Measurements from ENCODE around the gene LCT. TPM values are rescaled to one million over a fixed set of nuclear protein-coding genes. Genes with fewer than 3 reads are reported as not detected.

The LCT gene
- total RNA-seq, 2 donors from 2014 or later: 0.57 TPM; not detected in 1

DNA sequence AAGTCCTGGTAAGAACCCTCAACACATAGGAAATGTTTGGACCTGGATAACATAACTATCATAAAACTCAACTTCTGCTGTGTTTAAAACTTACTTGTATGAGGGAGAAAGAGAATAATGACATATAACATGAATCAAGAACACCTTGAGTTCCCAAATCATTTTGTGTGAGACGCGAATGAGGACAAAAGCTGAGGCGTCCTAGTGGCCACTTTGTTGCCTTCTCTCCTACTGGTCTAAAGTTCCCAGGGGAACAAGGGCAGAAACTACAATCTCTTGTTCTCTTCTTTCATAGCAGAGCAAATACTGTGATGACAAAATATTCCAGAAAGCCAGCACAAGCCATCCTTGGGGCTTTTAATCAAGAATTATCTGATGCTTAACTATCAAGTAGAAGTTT is 8.3 kb upstream of the LCT start:
- no peak for DNase-seq (ENCODE audit: low spot score)
- WGBS: 95% methylated on average over 3 of the region's 3 CpGs
- Histone ChIP-seq H3K4me3 (no peak overlapping the region), H3K9me3 (no peaks in the 10 kb centered on the region), H3K27ac (no peak overlapping the region), H3K36me3 (peaks cover 0 to 2% of the 10 kb centered on the region in 2 donors), H3K27me3 (replicated peaks; ENCODE audit: insufficient read depth) (no peaks in the 10 kb centered on the region), H3K4me1 (replicated peaks) (no peaks in the 10 kb centered on the region)
- intact Hi-C loops (cut with DNase I): no loop called here
- TF ChIP-seq POLR2AphosphoS5 (IDR thresholded peaks at IDR 0.05) (no peak), POLR2A (IDR thresholded peaks at IDR 0.05) (no peak)
- TF ChIP-seq, protein P1, sequence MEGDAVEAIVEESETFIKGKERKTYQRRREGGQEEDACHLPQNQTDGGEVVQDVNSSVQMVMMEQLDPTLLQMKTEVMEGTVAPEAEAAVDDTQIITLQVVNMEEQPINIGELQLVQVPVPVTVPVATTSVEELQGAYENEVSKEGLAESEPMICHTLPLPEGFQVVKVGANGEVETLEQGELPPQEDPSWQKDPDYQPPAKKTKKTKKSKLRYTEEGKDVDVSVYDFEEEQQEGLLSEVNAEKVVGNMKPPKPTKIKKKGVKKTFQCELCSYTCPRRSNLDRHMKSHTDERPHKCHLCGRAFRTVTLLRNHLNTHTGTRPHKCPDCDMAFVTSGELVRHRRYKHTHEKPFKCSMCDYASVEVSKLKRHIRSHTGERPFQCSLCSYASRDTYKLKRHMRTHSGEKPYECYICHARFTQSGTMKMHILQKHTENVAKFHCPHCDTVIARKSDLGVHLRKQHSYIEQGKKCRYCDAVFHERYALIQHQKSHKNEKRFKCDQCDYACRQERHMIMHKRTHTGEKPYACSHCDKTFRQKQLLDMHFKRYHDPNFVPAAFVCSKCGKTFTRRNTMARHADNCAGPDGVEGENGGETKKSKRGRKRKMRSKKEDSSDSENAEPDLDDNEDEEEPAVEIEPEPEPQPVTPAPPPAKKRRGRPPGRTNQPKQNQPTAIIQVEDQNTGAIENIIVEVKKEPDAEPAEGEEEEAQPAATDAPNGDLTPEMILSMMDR (IDR thresholded peaks at IDR 0.05): no peak

DNA sequence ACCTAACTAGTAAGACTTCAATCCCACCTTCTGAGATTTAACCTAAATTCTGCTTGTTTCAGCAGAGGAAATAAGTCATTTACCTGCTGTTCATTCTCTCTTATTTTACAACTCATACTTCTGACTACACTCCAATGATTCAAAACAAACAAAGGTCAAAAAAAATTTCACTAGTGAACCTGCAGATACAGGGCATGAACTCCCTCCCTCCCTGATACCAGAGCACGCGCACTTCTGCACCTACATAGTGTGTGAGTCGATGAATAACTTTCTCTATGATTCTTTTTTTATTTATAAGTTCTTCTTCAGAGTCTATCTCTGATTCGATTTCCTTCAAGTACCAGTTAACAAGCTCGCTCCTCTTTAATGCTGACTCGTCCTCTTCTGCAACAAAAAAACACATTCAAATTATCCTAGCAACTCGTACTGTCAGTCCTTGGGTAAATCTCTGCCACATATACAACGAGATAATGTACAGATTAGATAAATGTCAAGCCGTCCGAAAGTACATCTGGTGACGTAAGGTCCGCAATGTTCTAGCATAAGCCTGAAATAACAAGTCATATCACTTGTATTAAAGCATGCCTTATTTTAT is 7.4 kb upstream of the LCT start:
- Histone ChIP-seq H3K36me3 (peaks cover 0 to 2% of the 10 kb centered on the region in 2 donors), H3K27ac (no peak overlapping the region), H3K4me3 (no peak overlapping the region), H3K9me3 (no peaks in the 10 kb centered on the region), H3K4me1 (replicated peaks) (no peaks in the 10 kb centered on the region), H3K27me3 (replicated peaks; ENCODE audit: insufficient read depth) (no peaks in the 10 kb centered on the region)
- 79% methylated on average over 12 of the region's 12 CpGs for WGBS
- no peak for DNase-seq (ENCODE audit: low spot score)
- intact Hi-C loops (cut with DNase I): no loop called here
- TF ChIP-seq POLR2AphosphoS5 (IDR thresholded peaks at IDR 0.05) (no peak), POLR2A (IDR thresholded peaks at IDR 0.05) (no peak)
- TF ChIP-seq, protein P1 (IDR thresholded peaks at IDR 0.05): no peak

DNA sequence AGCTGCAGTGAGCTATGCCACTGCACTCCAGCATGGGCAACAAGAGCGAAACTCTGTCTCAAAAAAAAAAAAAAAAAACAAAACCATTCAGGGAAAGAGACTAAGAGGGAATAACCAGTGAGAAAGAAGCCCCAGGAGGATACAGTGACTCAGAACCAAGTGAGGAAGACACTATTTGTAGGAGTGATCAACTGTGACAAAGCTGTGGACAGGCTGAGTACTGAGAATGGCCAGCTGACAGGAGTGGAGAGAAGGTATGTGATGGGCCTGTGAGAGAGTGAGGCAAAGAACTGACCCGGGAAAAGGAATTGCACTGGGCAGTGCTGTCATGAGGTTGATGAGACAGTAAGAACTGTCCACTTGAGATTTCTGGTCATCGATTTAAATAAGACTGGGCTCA is 6.7 kb upstream of the LCT start:
- WGBS: 98% methylated on average over 3 of the region's 3 CpGs
- intact Hi-C loops (cut with DNase I): no loop called here
- no peak for DNase-seq (ENCODE audit: low spot score)
- no peaks in the 10 kb centered on the region for H3K9me3 ChIP-seq
- no peaks in the 10 kb centered on the region for H3K27me3 ChIP-seq (replicated peaks; ENCODE audit: insufficient read depth)
- peaks cover 0 to 2% of the 10 kb centered on the region in 2 donors for H3K36me3 ChIP-seq
- no peaks in the 10 kb centered on the region for H3K4me1 ChIP-seq (replicated peaks)
- H3K27ac ChIP-seq: no peak overlapping the region
- H3K4me3 ChIP-seq: no peak overlapping the region
- TF ChIP-seq, protein P1 (IDR thresholded peaks at IDR 0.05): no peak
- TF ChIP-seq POLR2A (IDR thresholded peaks at IDR 0.05) (no peak), POLR2AphosphoS5 (IDR thresholded peaks at IDR 0.05) (no peak)

DNA sequence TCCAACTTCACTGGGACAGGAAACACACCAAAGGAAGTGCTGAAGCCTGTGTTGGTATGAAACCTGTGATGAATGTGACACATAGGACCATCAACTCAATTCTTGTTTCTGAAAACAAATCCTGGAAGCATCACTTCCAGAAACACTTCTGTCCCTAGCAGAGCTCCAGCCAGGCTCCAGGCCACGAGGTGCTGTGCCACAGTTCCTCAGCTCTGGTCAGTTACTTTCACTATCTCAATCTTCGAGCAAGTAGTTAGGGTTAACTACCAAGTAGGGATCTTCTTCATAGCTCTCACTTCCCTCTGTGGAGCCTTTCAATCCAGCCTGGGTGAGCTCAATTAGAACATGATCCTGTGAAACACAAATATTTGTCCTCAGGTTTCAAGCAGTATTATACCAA is 3.6 kb upstream of the LCT start:
- H3K36me3 ChIP-seq: no peaks in the 10 kb centered on the region
- no peaks in the 10 kb centered on the region for H3K9me3 ChIP-seq
- WGBS: 63% methylated on average over 2 of the region's 2 CpGs
- no peaks in the 10 kb centered on the region for H3K27me3 ChIP-seq (replicated peaks; ENCODE audit: insufficient read depth)
- H3K4me3 ChIP-seq: no peak overlapping the region
- TF ChIP-seq, protein P1 (IDR thresholded peaks at IDR 0.05): no peak
- no peak for TF ChIP-seq POLR2A (IDR thresholded peaks at IDR 0.05)
- TF ChIP-seq POLR2AphosphoS5 (IDR thresholded peaks at IDR 0.05): no peak
- H3K4me1 ChIP-seq (replicated peaks): no peaks in the 10 kb centered on the region
- DNase-seq (ENCODE audit: low spot score): no peak
- intact Hi-C loops (cut with DNase I): no loop called here
- H3K27ac ChIP-seq: no peak overlapping the region

DNA sequence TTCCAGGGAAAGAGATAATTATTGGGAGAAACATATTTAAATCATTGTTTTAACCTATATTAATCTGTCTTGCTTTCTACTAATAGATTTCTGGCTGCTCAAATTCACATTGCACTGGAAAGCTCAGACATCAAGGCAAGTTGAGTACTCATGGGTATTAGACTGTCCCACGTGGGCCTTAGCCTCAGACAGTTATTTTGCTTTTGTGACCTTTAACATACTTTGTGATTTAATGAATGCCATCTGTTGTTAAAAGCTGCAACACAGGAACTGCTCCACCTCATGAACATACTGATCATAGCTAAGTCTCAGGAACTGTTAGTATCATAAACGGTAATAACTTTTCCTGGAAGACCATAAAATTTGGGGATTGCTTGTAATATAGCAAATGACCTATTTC is 2.7 kb upstream of the LCT start:
- 20% methylated on average over 2 of the region's 2 CpGs for WGBS
- H3K9me3 ChIP-seq: no peaks in the 10 kb centered on the region
- TF ChIP-seq POLR2AphosphoS5 (IDR thresholded peaks at IDR 0.05): no peak
- TF ChIP-seq, protein P1 (IDR thresholded peaks at IDR 0.05): no peak
- TF ChIP-seq POLR2A (IDR thresholded peaks at IDR 0.05): no peak
- no peaks in the 10 kb centered on the region for H3K36me3 ChIP-seq
- H3K27me3 ChIP-seq (replicated peaks; ENCODE audit: insufficient read depth): no peaks in the 10 kb centered on the region
- H3K4me3 ChIP-seq: no peak overlapping the region
- H3K27ac ChIP-seq: no peak overlapping the region
- H3K4me1 ChIP-seq (replicated peaks): no peaks in the 10 kb centered on the region
- DNase-seq (ENCODE audit: low spot score): no peak
- intact Hi-C loops (cut with DNase I): no loop called here
